HS-27A (cell line): ENCODE measurements around the gene LNP1.

Experiments
- DNase-seq: peaks from one replicate; pipeline ENCODE4 v3.0.0-alpha.2; 2012; ENCODE audit warnings: low read depth, missing footprints

Gene LNP1

DNA sequence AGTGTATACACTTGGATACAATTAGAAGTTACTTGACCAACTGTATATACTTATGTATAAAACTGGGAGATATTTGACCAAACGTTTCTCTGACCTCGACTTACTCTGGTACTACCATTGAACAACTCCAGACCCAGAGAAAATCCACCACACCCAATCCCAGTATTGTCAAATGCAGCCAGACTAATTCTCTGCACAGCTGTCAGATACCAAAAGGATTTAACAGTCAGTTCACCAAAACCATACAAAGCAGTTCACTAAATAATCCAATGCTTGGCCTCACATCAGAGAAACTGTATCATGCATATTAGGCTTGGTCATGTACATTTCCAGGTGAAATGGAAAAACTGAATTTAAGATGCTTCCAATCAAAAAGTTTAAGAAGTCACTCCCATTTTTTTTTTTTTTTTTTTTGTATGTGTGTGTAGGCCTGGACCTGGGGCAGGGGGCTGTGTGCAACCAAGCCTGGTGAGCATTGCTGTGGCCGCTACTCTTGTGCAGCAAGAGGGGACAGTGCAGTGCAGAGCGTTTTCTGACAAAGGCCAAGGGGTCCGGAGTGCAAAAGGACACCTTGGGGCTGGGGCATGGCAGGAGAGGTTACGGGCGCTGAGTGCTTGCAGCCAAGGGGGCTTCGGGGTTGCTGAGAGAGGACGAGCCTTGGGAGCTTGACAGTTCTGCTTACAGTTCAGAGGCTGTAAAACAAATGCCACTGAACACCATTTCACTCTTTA lies 1.8 kb upstream of the LNP1 start:
- DNase-seq: no peak

DNA sequence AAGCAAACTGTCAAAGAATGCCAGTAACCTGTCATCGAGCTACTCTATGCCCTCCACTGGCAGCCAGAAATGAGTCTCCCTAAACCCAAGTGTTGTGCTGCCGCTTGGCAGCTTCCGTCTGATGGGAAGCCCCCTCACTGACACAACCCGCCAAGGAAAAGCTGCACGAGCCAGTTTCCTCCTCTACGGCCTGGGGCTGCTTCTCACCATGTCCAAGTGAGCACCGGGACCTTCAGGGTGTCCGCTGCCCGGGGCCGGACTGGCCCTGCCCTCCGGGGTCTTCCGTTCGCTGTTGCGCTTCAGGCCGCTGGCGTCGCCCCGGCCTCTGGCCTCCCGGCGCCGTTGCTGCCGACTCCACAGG lies 940 bp upstream of the LNP1 start:
- DNase-seq: no peak

- no peak for DNase-seq
Observed at GRCh38 chr3:100401674-100402041, 319 bp downstream of the LNP1 start.

GRCh38 chr3:100402256-100402655 lies 917 bp downstream of the LNP1 start:
- DNase-seq: no peak

GRCh38 chr3:100402891-100403290 lies 1.6 kb downstream of the LNP1 start:
- DNase-seq: no peak

GRCh38 chr3:100403362-100404249 lies 2.3 kb downstream of the LNP1 start:
- DNase-seq: no peak

DNA sequence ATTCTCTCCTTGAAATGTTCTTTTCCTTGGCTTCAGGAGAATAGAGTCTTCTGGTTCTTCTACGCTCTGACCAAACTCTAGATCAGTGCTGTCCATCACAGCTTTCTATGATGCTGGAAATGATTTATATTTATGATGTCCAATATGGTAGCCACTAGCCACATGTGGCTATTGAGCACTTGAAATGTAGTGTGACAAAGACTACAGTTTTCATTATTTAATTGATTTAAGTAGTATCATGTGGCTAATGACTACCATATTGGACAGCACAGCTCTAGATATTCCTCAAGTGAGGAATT lies 2.9 kb downstream of the LNP1 start:
- DNase-seq: no peak

DNA sequence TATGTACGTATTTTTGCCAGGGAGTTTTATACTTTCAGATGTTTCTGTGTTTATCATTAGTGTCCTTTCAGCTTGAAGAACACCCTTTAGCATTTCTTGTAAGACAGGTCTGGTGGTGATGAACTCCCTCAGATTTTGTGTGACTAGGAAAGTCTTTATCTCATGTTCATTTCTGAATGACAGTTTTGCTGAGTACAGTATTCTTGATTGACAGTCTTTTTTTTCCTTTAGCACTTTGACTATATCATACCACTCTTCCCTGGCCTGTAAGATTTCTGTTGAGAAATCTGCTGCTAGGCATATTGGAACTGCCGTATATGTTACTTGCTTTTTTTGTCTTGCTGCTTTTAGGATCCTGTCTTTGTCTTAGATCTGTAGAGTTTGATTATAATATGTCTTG lies 5.8 kb downstream of the LNP1 start:
- DNase-seq: no peak

DNA sequence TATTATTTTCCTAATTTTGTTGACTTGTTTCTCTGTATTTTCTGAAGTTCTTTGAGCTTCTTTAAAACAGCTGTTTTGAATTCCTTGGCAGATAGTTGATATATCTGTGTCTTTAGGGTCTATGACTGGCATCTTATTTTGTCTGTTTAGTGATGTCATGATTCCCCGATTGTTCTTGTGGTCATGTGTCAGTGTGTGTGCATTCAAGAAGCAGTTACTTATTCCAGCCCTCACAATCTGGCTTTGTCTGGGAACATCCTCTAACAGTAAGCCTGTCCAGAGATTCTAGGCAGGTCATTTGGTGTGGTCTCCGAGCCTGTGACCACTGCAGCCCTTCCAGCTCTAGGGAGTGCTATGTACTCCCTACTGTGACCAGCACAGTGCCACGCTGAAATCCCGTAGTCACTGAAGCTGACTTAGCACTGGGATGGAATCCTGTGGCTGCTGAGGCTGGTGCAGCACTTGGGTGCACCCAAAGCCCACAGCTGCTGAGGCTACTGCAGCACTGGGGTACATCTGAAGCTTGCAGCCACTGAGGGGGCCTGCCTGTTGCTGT lies 6.7 kb downstream of the LNP1 start:
- DNase-seq: no peak

DNA sequence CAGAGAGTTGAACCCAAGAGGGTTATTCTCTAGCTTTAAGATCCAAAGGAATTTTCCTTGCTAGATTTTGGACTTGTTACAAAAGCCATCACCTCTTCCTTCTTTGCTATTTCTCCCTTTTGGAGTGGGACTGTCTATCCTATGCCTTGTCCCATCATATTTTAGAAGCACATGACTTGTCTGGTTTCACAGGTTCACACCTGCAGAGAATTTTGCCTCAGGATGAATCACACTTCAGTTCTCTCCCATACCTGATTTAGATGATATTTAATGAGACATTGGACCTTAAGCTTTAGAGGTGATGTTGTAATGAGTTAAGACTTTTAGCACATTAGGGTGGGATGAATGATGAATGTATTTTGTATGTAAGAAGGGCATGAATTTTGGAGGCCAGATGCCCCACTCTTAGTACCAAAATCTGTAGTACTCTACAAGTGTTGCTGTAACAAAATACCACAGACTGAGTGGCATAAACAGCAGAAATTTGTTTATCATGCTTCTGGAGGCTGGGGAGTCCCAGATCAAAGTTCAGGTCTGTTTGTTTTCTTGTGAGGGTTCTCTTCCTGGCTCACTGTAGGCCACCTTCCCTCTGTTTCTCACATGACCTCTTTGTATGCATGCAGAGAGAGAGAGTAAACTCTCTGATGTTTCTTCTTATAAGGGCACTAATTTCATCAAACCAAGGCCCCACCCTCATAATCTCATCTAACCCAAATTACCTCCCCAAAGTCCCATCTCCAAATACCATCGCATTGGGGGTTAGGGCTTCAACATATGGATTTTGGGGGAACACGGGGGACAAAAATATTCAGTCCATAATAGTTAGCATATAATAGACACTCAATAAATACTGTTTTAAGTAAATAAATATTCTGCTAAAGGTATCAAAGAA lies 10.0 kb downstream of the LNP1 start:
- DNase-seq: no peak

DNA sequence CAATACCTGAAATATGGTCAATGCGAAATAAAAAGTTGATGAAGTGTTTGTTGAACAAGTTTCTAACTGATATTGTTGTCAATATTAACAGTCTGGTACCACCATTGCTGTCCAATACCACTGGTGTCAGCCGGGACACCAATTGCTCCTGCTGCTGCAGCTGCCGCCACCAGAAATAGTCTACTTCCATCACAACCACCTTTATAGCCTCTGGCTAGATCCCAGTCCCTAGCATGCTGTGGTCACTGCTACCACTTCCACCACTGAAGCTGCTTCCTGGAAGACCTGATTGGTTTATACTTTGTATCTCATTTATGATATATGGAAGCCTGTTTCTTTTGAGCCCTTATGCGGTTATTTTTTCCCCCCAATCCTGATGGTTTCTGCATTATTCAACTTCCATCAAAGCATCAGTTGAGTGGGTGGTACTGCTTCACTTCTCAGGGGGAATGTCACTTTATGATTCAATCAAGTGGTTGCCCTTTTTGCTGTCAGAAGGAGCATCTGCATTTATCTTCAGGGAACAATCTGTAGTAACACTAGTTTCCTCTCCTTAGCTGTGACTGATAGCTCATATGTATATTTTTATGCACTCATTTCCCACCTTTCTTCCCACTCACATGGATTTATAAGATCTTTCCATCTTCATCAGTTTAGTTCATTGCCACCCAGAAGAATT lies 11.7 kb downstream of the LNP1 start:
- DNase-seq: no peak

DNA sequence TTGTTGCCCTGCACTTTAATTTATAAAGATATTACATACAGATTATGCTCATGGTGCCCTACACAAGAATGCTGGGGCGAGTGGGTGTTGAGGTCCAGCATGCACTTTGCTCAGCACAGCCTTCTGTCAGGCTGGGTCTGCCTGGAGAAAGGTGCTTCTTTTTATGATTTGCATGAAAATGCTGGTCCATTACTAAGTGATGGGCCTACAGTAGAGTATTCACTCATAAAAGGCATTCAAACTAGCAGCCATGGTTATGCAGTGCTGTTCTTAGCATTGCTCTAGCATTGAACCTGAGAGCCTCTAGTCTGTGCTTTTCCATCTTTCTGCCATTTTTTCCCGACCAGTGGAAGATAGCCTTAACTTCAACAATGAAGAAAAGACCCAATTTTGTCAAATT lies 12.3 kb downstream of the LNP1 start:
- DNase-seq: no peak

DNA sequence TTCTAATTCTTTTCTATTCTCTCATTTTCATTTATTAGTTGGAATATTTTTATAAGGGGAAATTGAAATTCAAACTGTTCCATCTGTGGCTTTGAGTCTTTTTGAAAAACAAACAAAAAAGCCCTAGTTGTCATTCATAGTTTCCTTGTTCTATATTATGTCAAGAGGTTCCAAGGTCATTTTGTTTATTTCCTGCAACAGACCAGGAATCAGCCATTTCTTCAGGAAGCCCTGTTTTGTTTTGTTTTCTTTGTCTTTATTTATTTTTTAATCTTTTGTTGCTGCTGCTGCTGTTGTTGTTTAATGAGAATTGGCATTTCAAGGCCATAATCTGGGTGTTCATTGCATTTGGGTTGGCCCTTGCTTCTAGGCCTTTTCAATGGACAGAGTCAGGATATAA lies 14.8 kb downstream of the LNP1 start:
- no peak for DNase-seq

DNA sequence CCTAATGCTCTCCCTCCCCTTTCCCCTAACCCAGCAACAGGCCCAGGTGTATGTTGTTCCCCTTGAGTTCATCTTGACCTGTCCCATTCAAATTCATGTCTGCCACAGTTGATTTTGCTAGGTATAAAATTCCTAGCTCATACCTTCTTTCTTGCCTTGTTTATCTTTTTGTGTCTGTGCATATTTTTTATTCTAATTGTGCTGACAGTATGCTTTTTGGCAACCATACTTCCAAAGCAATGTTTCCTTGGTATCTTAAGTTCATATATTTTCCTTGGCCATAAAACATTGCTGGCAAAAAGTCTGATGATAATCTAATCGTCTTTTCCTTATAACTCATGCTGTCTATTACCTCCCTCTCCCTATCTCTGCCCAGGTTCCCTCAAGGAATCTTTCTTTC lies 15.5 kb downstream of the LNP1 start:
- DNase-seq: no peak

- DNase-seq: no peak
Observed at GRCh38 chr3:100419406-100419805, 18.1 kb downstream of the LNP1 start.

DNA sequence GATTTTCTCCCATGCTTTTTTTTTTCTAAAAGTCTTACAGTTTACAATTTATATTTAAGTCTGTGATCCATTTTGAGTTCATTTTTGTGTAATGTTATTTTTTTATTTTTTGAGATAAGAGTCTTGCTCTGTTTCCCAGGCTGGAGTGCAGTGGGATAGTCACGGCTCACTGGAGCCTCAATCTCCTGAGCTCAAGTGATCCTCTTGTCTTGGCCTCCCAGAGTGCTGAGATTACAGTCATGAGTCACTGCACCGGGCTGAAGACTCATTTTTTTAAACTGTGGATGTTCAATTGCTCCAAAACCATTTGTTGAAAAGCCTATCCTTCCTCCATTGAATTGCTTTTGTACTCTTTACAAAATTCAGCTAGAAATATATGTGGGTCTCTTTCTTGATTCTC lies 19.5 kb downstream of the LNP1 start:
- no peak for DNase-seq

GRCh38 chr3:100423611-100424010 lies 22.3 kb downstream of the LNP1 start:
- no peak for DNase-seq

DNA sequence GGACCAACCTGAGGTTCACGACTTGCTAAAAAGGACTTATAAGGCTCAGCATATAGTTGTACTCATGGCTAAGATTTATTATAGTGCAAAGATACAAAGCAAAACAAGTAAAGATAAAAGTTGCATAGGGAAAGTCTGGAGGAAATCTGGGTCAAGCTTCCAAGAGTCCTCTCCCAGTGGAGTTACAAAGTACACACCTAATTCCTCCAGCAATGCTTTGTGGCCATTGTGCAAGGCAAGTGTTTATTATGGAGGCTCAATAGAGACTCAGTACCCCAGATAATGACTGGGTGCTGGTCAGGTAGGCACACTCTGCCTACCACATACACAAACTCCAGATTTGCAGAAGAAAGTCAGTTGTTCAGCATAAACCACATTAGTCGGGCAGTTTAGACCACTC lies 22.9 kb downstream of the LNP1 start:
- DNase-seq: no peak

- no peak for DNase-seq
Observed at GRCh38 chr3:100425316-100425715, 24.0 kb downstream of the LNP1 start.

- no peak for DNase-seq
Observed at GRCh38 chr3:100426067-100426682, 24.8 kb downstream of the LNP1 start.

- DNase-seq: no peak
Observed at GRCh38 chr3:100427699-100428098, 26.4 kb downstream of the LNP1 start.
